ENCODE data around the gene SRGAP2B.
"Not testable (repeated sequence)": the region's sequence is repeated elsewhere in the genome, so short reads cannot be mapped to it uniquely, and the experiment has no call there.

The SRGAP2B gene

GRCh38 chr1:145021749-145022148 is 73.4 kb downstream of the SRGAP2B start:
- H3K36me3 ChIP-seq (replicated peaks in 1 of 2; ENCODE audit: control insufficient read depth in 2 of 2, insufficient read depth in 2 of 2, low read length in 2 of 2); H3K79me1 ChIP-seq (ENCODE audit: low read depth, low read length); H2BK12ac ChIP-seq (ENCODE audit: low read length); H2BK120ac ChIP-seq (ENCODE audit: low read depth, low read length); DNase-seq (ENCODE audit: low spot score); H4K91ac ChIP-seq (ENCODE audit: low read depth, low read length, poor library complexity); H3K14ac ChIP-seq (ENCODE audit: low read length); H3K4ac ChIP-seq (ENCODE audit: low read length); H2AFZ ChIP-seq (ENCODE audit: low read length); H3K4me2 ChIP-seq (ENCODE audit: insufficient read depth, low read length, poor library complexity, severe bottlenecking); H3K18ac ChIP-seq (ENCODE audit: low read length); H3K9me3 ChIP-seq (replicated peaks in 1 of 2; ENCODE audit: control insufficient read depth in 2 of 2, insufficient read depth in 1 of 2, low read depth in 1 of 2, low read length in 2 of 2); H2AK5ac ChIP-seq (ENCODE audit: low read depth, low read length); H3K9ac ChIP-seq (ENCODE audit: low read depth, low read length, poor library complexity); H4K8ac ChIP-seq (ENCODE audit: low read depth, low read length); H3K27me3 ChIP-seq (ENCODE audit: control insufficient read depth in 3 of 3, insufficient read depth in 3 of 3, low read depth in 1 of 3, low read length in 3 of 3); H3K4me3 ChIP-seq (ENCODE audit: low read length in 2 of 2); H2BK5ac ChIP-seq (ENCODE audit: low read length); H2BK15ac ChIP-seq (ENCODE audit: low read length); H3K27ac ChIP-seq (replicated peaks; ENCODE audit: low read length); H3K23ac ChIP-seq (ENCODE audit: low read depth, low read length, poor library complexity); H3K4me1 ChIP-seq (ENCODE audit: control insufficient read depth in 2 of 2, insufficient read depth in 1 of 2, low read depth in 1 of 2, low read length in 2 of 2): not testable (repeated sequence)
- no CpG with 5 or more reads among the region's 4 CpGs for WGBS, 2 donors (ENCODE audit: extremely low coverage in 2 of 2, insufficient read length in 2 of 2, insufficient replicate concordance in 1 of 2)

- H3K4me3 ChIP-seq (ENCODE audit: low read length in 2 of 2); H3K9ac ChIP-seq (ENCODE audit: low read depth, low read length, poor library complexity): not testable (repeated sequence)
- WGBS, 2 donors (ENCODE audit: extremely low coverage in 2 of 2, insufficient read length in 2 of 2, insufficient replicate concordance in 1 of 2): no CpG with 5 or more reads among the region's 2 CpGs
These were observed 75.4 kb downstream of the SRGAP2B start for GRCh38 chr1:145019709-145020108.

GRCh38 chr1:145017725-145018124 is 77.4 kb downstream of the SRGAP2B start:
- not testable (repeated sequence) for H2BK5ac ChIP-seq (ENCODE audit: low read length); H3K4me1 ChIP-seq (ENCODE audit: control insufficient read depth in 2 of 2, insufficient read depth in 1 of 2, low read depth in 1 of 2, low read length in 2 of 2); H3K27me3 ChIP-seq (ENCODE audit: control insufficient read depth in 3 of 3, insufficient read depth in 3 of 3, low read depth in 1 of 3, low read length in 3 of 3); H2BK120ac ChIP-seq (ENCODE audit: low read depth, low read length); H3K14ac ChIP-seq (ENCODE audit: low read length); H3K18ac ChIP-seq (ENCODE audit: low read length); H3K27ac ChIP-seq (replicated peaks; ENCODE audit: low read length); H3K36me3 ChIP-seq (replicated peaks in 1 of 2; ENCODE audit: control insufficient read depth in 2 of 2, insufficient read depth in 2 of 2, low read length in 2 of 2); H3K9ac ChIP-seq (ENCODE audit: low read depth, low read length, poor library complexity); H3K4me2 ChIP-seq (ENCODE audit: insufficient read depth, low read length, poor library complexity, severe bottlenecking); DNase-seq (ENCODE audit: low spot score); H3K4me3 ChIP-seq (ENCODE audit: low read length in 2 of 2); H3K23ac ChIP-seq (ENCODE audit: low read depth, low read length, poor library complexity); H3K9me3 ChIP-seq (replicated peaks in 1 of 2; ENCODE audit: control insufficient read depth in 2 of 2, insufficient read depth in 1 of 2, low read depth in 1 of 2, low read length in 2 of 2); H4K8ac ChIP-seq (ENCODE audit: low read depth, low read length); H4K91ac ChIP-seq (ENCODE audit: low read depth, low read length, poor library complexity); H2AK5ac ChIP-seq (ENCODE audit: low read depth, low read length); H3K79me1 ChIP-seq (ENCODE audit: low read depth, low read length); H2AFZ ChIP-seq (ENCODE audit: low read length); H2BK15ac ChIP-seq (ENCODE audit: low read length); H2BK12ac ChIP-seq (ENCODE audit: low read length); H3K4ac ChIP-seq (ENCODE audit: low read length)
- no CpG with 5 or more reads among the region's 2 CpGs for WGBS, 2 donors (ENCODE audit: extremely low coverage in 2 of 2, insufficient read length in 2 of 2, insufficient replicate concordance in 1 of 2)

More at GRCh38 chr1:145019709-145020108, 75.4 kb downstream of the SRGAP2B start:
- not testable (repeated sequence) for H2AK5ac ChIP-seq (ENCODE audit: low read depth, low read length); H3K27ac ChIP-seq (replicated peaks; ENCODE audit: low read length); H4K8ac ChIP-seq (ENCODE audit: low read depth, low read length); H3K36me3 ChIP-seq (replicated peaks in 1 of 2; ENCODE audit: control insufficient read depth in 2 of 2, insufficient read depth in 2 of 2, low read length in 2 of 2); H3K18ac ChIP-seq (ENCODE audit: low read length); H2BK120ac ChIP-seq (ENCODE audit: low read depth, low read length); H3K79me1 ChIP-seq (ENCODE audit: low read depth, low read length); H2BK5ac ChIP-seq (ENCODE audit: low read length); H2BK15ac ChIP-seq (ENCODE audit: low read length); H3K4me1 ChIP-seq (ENCODE audit: control insufficient read depth in 2 of 2, insufficient read depth in 1 of 2, low read depth in 1 of 2, low read length in 2 of 2); H3K9me3 ChIP-seq (replicated peaks in 1 of 2; ENCODE audit: control insufficient read depth in 2 of 2, insufficient read depth in 1 of 2, low read depth in 1 of 2, low read length in 2 of 2); H4K91ac ChIP-seq (ENCODE audit: low read depth, low read length, poor library complexity); H2AFZ ChIP-seq (ENCODE audit: low read length); H3K23ac ChIP-seq (ENCODE audit: low read depth, low read length, poor library complexity); H3K14ac ChIP-seq (ENCODE audit: low read length); DNase-seq (ENCODE audit: low spot score); H3K27me3 ChIP-seq (ENCODE audit: control insufficient read depth in 3 of 3, insufficient read depth in 3 of 3, low read depth in 1 of 3, low read length in 3 of 3); H3K4me2 ChIP-seq (ENCODE audit: insufficient read depth, low read length, poor library complexity, severe bottlenecking); H2BK12ac ChIP-seq (ENCODE audit: low read length); H3K4ac ChIP-seq (ENCODE audit: low read length)

GRCh38 chr1:145016492-145016862 is 78.7 kb downstream of the SRGAP2B start:
- not testable (repeated sequence) for H2BK12ac ChIP-seq (ENCODE audit: low read length); H3K14ac ChIP-seq (ENCODE audit: low read length); H3K9ac ChIP-seq (ENCODE audit: low read depth, low read length, poor library complexity); H3K4me1 ChIP-seq (ENCODE audit: control insufficient read depth in 2 of 2, insufficient read depth in 1 of 2, low read depth in 1 of 2, low read length in 2 of 2); H2AFZ ChIP-seq (ENCODE audit: low read length); H3K79me1 ChIP-seq (ENCODE audit: low read depth, low read length); DNase-seq (ENCODE audit: low spot score); H2BK120ac ChIP-seq (ENCODE audit: low read depth, low read length); H3K36me3 ChIP-seq (replicated peaks in 1 of 2; ENCODE audit: control insufficient read depth in 2 of 2, insufficient read depth in 2 of 2, low read length in 2 of 2); H3K4ac ChIP-seq (ENCODE audit: low read length); H2AK5ac ChIP-seq (ENCODE audit: low read depth, low read length); H2BK15ac ChIP-seq (ENCODE audit: low read length); H3K4me3 ChIP-seq (ENCODE audit: low read length in 2 of 2); H4K91ac ChIP-seq (ENCODE audit: low read depth, low read length, poor library complexity); H3K27me3 ChIP-seq (ENCODE audit: control insufficient read depth in 3 of 3, insufficient read depth in 3 of 3, low read depth in 1 of 3, low read length in 3 of 3); H4K8ac ChIP-seq (ENCODE audit: low read depth, low read length); H2BK5ac ChIP-seq (ENCODE audit: low read length); H3K18ac ChIP-seq (ENCODE audit: low read length); H3K23ac ChIP-seq (ENCODE audit: low read depth, low read length, poor library complexity); H3K4me2 ChIP-seq (ENCODE audit: insufficient read depth, low read length, poor library complexity, severe bottlenecking); H3K27ac ChIP-seq (replicated peaks; ENCODE audit: low read length); H3K9me3 ChIP-seq (replicated peaks in 1 of 2; ENCODE audit: control insufficient read depth in 2 of 2, insufficient read depth in 1 of 2, low read depth in 1 of 2, low read length in 2 of 2)

All from neuronal stem cell (in vitro differentiated cells).